GM19438 (cell line): Measurements from ENCODE around the gene SIGLEC8.
"Not testable (repeated sequence)": the region's sequence is repeated elsewhere in the genome, so short reads cannot be mapped to it uniquely, and the experiment has no call there.

ENCODE experiments used
- ATAC-seq: cut with Tn5 transposase; IDR thresholded peaks from one replicate; pipeline ENCODE4 v1.9.1; 2021; ENCODE audit warnings: low read depth; ENCODE audit not compliant: unreplicated experiment

Gene SIGLEC8

DNA sequence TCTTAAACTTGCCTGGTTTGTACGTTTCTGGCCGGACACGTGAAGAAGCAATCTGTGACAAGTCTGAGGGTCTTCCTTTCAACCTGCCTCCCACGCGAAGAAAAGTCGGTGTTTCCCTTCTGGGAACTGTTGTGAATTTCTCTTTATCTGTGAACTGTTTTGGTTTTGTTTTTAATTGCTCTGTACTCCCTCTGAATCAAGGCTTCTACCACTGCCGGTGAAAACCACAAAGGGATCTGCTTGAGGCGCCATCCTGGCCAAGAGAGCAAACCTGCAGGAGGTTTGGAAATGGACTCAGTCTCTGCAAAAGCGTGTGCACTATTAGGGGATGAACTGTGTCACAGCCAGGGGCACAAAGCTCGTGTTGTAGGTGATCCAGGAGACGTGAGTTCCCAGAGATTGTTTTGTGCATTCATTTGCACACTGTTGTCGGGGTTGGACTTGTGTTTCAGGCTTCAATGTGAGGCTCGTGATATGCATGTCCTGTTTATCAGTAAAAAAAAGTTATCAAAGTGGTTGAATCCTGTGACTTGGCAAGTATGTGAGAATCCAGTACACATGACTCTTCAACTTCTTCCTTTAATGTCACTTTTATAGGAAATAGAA is 9.7 kb downstream of the SIGLEC8 start:
- no peak for ATAC-seq

GRCh38 chr19:51448011-51448410 is 10.2 kb downstream of the SIGLEC8 start:
- no peak for ATAC-seq

DNA sequence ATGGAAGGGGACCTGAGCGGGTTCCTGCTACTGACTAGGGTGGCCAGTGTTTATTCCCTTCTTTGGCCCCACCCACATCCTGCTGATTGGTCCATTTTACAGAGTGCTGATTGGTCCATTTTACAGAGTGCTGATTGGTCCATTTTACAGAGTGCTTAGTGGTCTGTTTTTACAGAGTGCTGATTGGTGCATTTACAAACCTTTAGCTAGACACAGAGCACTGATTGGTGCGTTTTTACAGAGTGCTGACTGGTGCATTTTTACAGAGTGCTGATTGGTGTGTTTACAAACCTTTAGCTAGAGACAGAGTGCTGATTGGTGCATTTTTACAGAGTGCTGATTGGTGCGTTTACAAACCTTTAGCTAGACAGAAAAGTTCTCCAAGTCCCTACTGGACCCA is 10.7 kb downstream of the SIGLEC8 start:
- not testable (repeated sequence) for ATAC-seq

DNA sequence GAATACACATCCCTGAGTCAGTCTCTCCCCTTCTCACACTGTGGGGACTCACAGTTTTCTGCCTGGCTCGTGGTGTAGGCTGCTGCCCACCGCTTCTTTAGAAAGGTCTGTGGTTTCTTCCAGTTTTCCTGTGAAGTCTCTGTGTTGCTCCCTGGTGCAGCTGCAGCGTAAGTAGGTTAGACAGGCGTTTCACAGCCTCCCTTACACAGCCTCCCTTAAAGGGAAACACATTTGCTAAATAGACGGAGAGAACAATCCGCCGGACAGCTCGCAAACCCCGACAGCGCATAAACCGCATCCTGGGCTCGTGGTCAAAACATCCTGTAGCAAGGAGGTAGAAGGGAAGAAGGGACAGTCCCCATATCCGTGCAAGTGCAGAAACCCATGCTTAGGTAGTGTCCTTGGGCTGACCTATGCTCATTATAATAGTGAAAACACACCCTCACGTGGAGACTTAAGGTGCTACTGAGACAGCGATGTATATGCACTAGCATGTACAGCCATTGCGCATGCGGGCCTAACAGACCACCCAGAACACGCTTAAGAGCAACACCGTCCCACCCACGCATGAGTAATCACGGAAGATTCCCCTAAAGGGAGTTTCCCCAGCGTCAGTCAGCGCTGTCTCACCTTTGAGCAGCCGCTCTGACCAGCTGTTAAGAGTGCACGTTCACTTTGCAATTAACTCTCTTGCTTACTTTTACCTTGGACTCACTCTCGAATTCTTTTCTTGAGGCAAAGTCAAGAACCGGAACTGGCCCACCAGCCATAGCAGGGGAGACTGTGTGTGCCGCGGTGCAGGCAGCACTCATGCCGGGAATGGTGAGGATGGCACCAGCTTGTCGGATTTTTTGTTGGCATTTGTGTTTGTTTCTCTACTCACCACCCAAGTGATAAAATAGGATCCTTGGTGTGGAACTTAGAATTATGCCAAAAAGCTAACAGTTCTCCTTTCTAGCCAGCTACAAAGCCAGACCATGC is 16.6 kb downstream of the SIGLEC8 start:
- ATAC-seq = peak; percentile 87

- ATAC-seq = no peak
These were observed 17.3 kb downstream of the SIGLEC8 start for GRCh38 chr19:51440846-51441409.

DNA sequence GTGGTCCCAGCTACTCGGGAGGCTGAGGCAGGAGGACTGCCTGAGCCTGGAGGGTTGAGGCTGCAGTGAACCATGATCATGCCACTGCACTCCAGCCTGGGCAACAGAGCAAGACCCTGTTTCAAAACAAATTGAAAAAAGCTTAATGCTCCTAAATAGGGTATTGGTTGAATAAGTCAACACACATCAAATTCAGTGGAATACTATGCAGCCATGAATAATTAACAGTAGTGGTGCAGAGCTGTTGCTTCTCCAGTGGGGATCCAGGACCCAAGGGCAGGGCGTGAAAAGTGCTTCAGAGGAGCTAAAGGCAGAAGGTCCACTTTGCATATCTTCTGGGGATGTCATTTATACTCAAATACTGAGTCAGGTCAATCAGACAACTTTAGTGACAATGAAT is 18.2 kb downstream of the SIGLEC8 start:
- no peak for ATAC-seq

DNA sequence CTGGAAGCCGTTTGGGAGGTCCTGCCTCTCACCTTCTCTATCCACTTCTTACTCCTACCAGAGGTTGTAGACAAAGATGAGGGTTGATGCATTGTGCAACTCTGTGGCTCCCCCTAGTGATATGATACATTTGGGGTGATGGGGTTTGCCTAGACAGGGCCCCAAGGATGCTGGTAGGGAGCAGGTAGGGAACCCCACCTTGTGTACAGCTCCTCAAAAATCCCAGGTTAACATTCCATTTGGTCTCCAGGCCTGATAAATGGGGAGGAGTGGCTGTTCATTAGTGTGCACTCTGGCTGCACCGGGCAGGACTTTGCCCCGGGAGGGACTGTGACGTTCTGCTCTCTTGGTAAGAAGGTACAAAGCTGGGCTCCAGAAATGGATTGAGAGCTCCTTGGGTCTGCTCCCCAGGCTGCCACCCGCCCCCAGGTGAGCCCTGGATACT is 19.2 kb downstream of the SIGLEC8 start:
- ATAC-seq = no peak

DNA sequence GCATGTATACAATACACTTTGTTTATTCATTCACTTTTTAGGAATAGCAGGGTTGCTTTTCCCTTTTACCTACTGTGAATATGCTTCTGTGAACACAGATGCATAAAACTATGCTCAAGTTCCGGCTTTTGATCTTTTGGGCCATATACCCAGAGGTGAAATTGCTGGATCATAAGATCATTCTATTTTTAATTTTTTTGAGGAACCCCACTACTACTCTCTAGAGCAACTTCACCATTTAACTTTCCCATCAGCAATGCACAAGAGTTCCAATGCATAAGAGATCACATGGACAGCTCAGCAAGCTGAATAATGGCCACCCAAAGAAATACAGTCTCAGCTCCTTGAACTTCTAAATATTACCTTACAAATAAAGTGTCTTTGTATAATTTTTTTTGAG is 23.8 kb downstream of the SIGLEC8 start:
- ATAC-seq = no peak

DNA sequence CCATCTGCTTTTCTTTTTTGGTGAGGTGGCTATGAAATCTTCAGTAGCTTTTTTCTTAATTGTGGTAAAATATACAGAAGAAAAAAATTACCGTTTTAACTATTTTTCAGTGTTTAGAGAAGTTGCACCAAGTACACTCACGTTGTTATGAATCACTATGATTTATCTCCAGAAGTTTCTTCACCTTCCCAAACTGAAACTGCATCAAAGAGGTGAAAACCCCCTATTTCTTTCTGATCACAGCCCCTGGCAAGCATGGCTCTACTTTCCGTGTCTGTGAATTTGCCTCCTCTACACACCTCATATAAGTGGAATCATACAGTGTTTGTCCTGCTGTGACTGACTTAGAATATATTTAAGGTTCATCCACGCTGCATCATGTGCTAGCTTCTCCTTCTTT is 25.2 kb downstream of the SIGLEC8 start:
- ATAC-seq = no peak

- ATAC-seq = no peak
These were observed 27.1 kb downstream of the SIGLEC8 start for GRCh38 chr19:51431124-51431523.

- no peak for ATAC-seq
These were observed 28.0 kb downstream of the SIGLEC8 start for GRCh38 chr19:51430221-51430620.

DNA sequence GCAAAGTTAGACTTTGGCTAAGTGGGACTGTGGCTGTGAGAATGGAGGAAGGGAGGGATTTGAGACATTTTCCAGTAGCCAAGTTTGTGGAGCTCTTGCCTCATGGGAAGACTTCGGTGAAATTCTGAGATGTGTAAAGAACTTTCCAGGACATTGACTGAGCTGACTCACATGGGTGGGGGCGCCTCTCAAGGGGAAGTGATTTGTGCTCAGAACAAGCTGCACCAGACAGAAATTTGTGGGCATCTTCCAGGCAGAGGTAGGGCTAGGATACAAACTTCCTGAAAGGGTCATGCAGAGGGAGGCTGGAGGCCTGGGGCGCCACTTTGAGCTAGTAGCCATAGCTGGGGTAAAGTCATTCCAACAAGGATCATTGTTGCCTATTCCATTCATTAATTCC is 31.1 kb downstream of the SIGLEC8 start:
- no peak for ATAC-seq

- no peak for ATAC-seq
These were observed 36.2 kb downstream of the SIGLEC8 start for GRCh38 chr19:51422053-51422448.

DNA sequence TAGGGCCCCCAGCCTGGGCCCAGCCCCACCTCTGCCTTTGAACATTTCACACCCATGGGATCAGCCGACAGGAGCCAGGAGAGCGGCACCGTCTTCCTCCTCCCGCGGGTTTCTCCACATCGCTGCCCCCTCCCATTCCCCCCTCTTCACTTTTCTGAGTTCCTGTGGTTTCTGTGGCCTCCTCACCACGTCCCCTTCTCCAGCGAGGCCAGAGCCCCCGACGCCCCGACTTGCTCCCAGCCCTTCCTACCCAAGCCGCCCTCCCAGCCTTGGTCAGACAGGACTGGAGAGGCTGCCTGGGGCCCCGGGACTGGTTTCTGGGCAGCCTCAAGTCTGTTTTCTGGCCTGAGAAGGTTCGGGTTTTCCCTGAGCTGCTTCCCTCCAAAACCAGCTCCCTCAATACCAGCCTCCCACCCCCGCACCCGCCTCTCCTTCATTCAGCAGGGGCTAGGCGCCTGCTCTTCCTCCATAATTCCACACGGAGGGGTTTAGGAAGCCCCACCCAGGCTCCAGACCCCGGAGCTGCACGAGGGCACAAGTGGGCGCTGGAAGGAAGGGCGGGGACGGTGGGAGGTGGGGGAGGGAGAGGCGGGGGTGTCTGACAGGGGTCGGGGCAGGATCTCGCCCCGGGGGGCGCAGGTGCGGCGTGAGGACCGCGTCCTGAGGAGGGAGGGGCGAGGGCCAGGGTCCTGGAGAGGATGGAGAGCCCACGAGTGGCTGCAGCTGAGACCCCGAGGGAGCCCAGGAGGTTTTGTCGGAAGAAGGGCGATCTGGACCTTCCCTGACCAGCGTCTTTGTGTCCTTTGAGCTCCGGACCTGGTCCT is 36.8 kb downstream of the SIGLEC8 start:
- ATAC-seq = no peak

GRCh38 chr19:51420511-51420910 is 37.7 kb downstream of the SIGLEC8 start:
- ATAC-seq = not testable (repeated sequence)

- ATAC-seq = no peak
These were observed 39.5 kb downstream of the SIGLEC8 start for GRCh38 chr19:51418707-51419106.

- peak; percentile 29 for ATAC-seq
These were observed 40.5 kb downstream of the SIGLEC8 start for GRCh38 chr19:51417810-51418157.

- peak; percentile 68 for ATAC-seq
These were observed 41.0 kb downstream of the SIGLEC8 start, which contains the start of gene SIGLEC10 for GRCh38 chr19:51417107-51417809. Gene SIGLEC10, minus strand, starts transcription at chr19:51417642. Its CDS starts 61 bp downstream, at chr19:51417581.

- not testable (repeated sequence) for ATAC-seq
These were observed 41.8 kb downstream of the SIGLEC8 start for GRCh38 chr19:51416422-51416821.

GRCh38 chr19:51415187-51415586 is 43.1 kb downstream of the SIGLEC8 start:
- no peak for ATAC-seq
